Panc1 (cell line): ENCODE results near the gene HTR1B. TPM values are rescaled to one million over a fixed set of nuclear protein-coding genes. Genes with fewer than 3 reads are reported as not detected.

Source experiments
- ATAC-seq: fragments of 200-7000 bp; cut with Tn5 transposase; 2 replicates; pipeline ENCODE4 v1.9.1; 2020; ENCODE audit warnings: mild to moderate bottlenecking, moderate library complexity
- BruUV-seq: library from RNA; stranded (reverse); fragments of 400-500 nt; replicated peaks from 2 replicates; lab custom pipeline; 2021; lab: Mats Ljungman, UMichigan
- CTCF ChIA-PET: fragments of 300-600 bp; sonication (Branson Sonifier 250); formaldehyde crosslinking; loops from one replicate; lab custom pipeline; 2022; ENCODE audit warnings: antibody characterized with exemption; lab: Charles Lee
- POLR2A ChIA-PET: fragments of 300-600 bp; sonication (Branson Sonifier 250); formaldehyde crosslinking; loops from one replicate; lab custom pipeline; 2022; ENCODE audit warnings: antibody characterized with exemption; lab: Charles Lee
- DNase-seq: peaks from one replicate; pipeline ENCODE4 v3.0.0-alpha.2; 2010; ENCODE audit warnings: low read depth, low spot score
- H3K27ac ChIP-seq: 2 replicates; pipeline ENCODE4 v1.5.1; 2011; ENCODE audit warnings: mild to moderate bottlenecking, low read length, inconsistent platforms
- H3K27me3 ChIP-seq: fragments of 200-500 bp; sonication (Bioruptor generic); 2 replicates; pipeline ENCODE4 v1.6.0; 2014; ENCODE audit warnings: low read length, inconsistent platforms; ENCODE audit not compliant: control insufficient read depth, insufficient read depth
- H3K36me3 ChIP-seq: fragments of 200-500 bp; sonication (Bioruptor generic); 2 replicates; pipeline ENCODE4 v1.5.1; 2014; ENCODE audit warnings: inconsistent platforms, mild to moderate bottlenecking, low read length, moderate library complexity; ENCODE audit not compliant: control insufficient read depth, insufficient read depth
- H3K4me1 ChIP-seq: 2 replicates; pipeline ENCODE4 v1.5.1; 2011; ENCODE audit warnings: inconsistent platforms, mild to moderate bottlenecking, low read length, moderate library complexity; ENCODE audit not compliant: control insufficient read depth, insufficient read depth
- H3K4me3 ChIP-seq, 2 experiments: 2 replicates each; pipeline ENCODE4 v1.5.1; 2011 to 2012; ENCODE audit warnings: low read depth in 2 of 2, low read length in 2 of 2, mild to moderate bottlenecking in 2 of 2, inconsistent platforms in 1 of 2, moderate library complexity in 1 of 2
- H3K9me3 ChIP-seq: fragments of 200-500 bp; sonication (Bioruptor generic); 2 replicates; pipeline ENCODE4 v1.5.1; 2014; ENCODE audit warnings: low read depth, mild to moderate bottlenecking, inconsistent platforms, low read length, moderate library complexity; ENCODE audit not compliant: control insufficient read depth, insufficient read depth
- CTCF ChIP-seq: fragments of 450-650 bp; IDR thresholded peaks from 2 replicates; pipeline ENCODE4 v1.5.1; 2017; ENCODE audit warnings: mild to moderate bottlenecking
- POLR2AphosphoS5 ChIP-seq: IDR thresholded peaks from 2 replicates; pipeline ENCODE4 v1.6.1; 2012; ENCODE audit warnings: mild to moderate bottlenecking, low read depth, low read length, moderate library complexity
- SIN3A ChIP-seq: IDR thresholded peaks from 2 replicates; pipeline ENCODE4 v1.6.1; 2012; ENCODE audit warnings: low read depth, mild to moderate bottlenecking, low read length, moderate library complexity, borderline replicate concordance; ENCODE audit not compliant: insufficient read depth
- TCF7L2 ChIP-seq: IDR thresholded peaks from 2 replicates; pipeline ENCODE4 v1.6.1; 2011; ENCODE audit warnings: mild to moderate bottlenecking, low read depth, low read length, inconsistent platforms
- in situ Hi-C: cut with HindIII; loops from 2 replicates; pipeline ENCODE4 v1.10.0; 2016; ENCODE audit warnings: low sequenced_read_pairs, low pct_unique_long_range_greater_than_20kb
- intact Hi-C: fragments of 100-400 bp; cut with micrococcal nuclease; formaldehyde crosslinking; loops from one replicate; pipeline ENCODE4 v1.10.0; 2022; ENCODE audit not compliant: unreplicated experiment
- total RNA-seq: library from RNA; stranded (reverse); gene quantifications from one replicate; pipeline ENCODE4 v1.2.1, GENCODE V29; 2021; ENCODE audit not compliant: unreplicated experiment
- TF ChIP-seq, protein P1 (sequence below), 2 experiments: IDR thresholded peaks; 2 replicates each; pipeline ENCODE4 v1.6.1; 2011 to 2012; ENCODE audit warnings: low read depth in 2 of 2, control low read depth in 1 of 2, low read length in 1 of 2, mild to moderate bottlenecking in 1 of 2, moderate library complexity in 1 of 2; ENCODE audit not compliant: insufficient read depth in 1 of 2

Gene HTR1B
- total RNA-seq, 1 experiment from 2014 or later, result 14.0 TPM

DNA sequence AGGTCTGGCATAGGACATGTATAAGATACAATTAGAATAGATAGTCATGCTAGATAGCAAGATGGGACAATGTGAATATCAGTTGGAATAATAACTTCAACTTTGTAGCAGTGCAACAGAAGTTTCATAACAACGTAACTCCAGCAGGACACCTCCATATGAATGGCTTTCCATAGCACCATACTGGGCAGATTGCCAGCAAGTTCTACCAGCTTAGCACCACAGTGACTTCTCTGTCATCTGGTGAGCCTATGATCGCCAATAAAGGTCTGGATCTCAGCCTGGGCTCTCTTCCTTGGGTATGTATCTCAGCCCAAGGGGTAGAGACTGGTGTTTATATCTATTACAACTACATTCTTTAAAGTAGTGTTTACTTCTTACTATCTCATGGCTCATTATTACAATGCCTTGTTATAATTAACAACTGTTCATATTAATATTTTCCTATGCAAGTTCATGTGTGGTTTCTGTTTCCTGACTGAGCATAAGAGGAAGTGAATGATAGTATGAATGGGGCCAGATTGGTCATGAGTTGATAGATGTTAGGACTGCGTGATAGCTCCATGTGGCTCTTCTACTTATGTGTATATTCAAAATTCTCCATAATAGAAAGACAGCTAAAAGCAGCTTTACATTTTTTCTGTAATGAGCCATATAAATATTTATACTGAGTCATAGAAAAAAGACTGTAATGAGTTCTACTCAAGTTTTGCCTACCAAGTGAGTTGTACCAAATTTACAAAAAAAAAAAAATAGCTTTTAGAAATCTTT, 22.9 kb downstream of the HTR1B start:
- ATAC-seq (no peak), DNase-seq (no peak)
- intact Hi-C loops, result no loop called here
- Histone ChIP-seq H3K36me3 (no peaks in the 10 kb centered on the region), H3K27me3 (no peaks in the 10 kb centered on the region), H3K4me3 (no peak overlapping the region), H3K27ac (no peak overlapping the region), H3K4me1 (no peaks in the 10 kb centered on the region), H3K9me3 (0 out of 2 replicates have a peak, but pooled peaks cover 6% of the 10 kb centered on the region)
- no TSS peak for BruUV-seq
- TF ChIP-seq POLR2AphosphoS5, result no peak
- TF ChIP-seq SIN3A, result no peak
- TF ChIP-seq, protein P1, sequence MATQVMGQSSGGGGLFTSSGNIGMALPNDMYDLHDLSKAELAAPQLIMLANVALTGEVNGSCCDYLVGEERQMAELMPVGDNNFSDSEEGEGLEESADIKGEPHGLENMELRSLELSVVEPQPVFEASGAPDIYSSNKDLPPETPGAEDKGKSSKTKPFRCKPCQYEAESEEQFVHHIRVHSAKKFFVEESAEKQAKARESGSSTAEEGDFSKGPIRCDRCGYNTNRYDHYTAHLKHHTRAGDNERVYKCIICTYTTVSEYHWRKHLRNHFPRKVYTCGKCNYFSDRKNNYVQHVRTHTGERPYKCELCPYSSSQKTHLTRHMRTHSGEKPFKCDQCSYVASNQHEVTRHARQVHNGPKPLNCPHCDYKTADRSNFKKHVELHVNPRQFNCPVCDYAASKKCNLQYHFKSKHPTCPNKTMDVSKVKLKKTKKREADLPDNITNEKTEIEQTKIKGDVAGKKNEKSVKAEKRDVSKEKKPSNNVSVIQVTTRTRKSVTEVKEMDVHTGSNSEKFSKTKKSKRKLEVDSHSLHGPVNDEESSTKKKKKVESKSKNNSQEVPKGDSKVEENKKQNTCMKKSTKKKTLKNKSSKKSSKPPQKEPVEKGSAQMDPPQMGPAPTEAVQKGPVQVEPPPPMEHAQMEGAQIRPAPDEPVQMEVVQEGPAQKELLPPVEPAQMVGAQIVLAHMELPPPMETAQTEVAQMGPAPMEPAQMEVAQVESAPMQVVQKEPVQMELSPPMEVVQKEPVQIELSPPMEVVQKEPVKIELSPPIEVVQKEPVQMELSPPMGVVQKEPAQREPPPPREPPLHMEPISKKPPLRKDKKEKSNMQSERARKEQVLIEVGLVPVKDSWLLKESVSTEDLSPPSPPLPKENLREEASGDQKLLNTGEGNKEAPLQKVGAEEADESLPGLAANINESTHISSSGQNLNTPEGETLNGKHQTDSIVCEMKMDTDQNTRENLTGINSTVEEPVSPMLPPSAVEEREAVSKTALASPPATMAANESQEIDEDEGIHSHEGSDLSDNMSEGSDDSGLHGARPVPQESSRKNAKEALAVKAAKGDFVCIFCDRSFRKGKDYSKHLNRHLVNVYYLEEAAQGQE (IDR thresholded peaks at IDR 0.05; ENCODE audit: insufficient read depth in 1 of 2, low read depth in 2 of 2, low read length in 1 of 2), result no peak
- TF ChIP-seq CTCF, result no peak
- TF ChIP-seq TCF7L2, result no peak
- POLR2A ChIA-PET, result no interaction called here
- in situ Hi-C loops, result no loop called here
- CTCF ChIA-PET, result no interaction called here

GRCh38 chr6:77433888-77434287, 29.4 kb downstream of the HTR1B start:
- Histone ChIP-seq H3K27me3 (no peaks in the 10 kb centered on the region), H3K27ac (no peak overlapping the region), H3K4me3 (no peak overlapping the region), H3K9me3 (no peaks in the 10 kb centered on the region), H3K36me3 (no peaks in the 10 kb centered on the region), H3K4me1 (no peaks in the 10 kb centered on the region)
- TF ChIP-seq CTCF, result no peak
- TF ChIP-seq, protein P1 (IDR thresholded peaks at IDR 0.05; ENCODE audit: insufficient read depth in 1 of 2, low read depth in 2 of 2, low read length in 1 of 2), result no peak
- POLR2A ChIA-PET, result no interaction called here
- CTCF ChIA-PET, result interaction anchor here (0.5 kb wide), 1 partner anchor 1145 kb away, joined by 3 read pairs; no protein-coding TSS in a partner anchor
- no peak for ATAC-seq
- intact Hi-C loops (no loop called here), in situ Hi-C loops (no loop called here)
- DNase-seq, result no peak
- BruUV-seq, result no TSS peak
